ENCODE results near the gene PTPRD.

DNA sequence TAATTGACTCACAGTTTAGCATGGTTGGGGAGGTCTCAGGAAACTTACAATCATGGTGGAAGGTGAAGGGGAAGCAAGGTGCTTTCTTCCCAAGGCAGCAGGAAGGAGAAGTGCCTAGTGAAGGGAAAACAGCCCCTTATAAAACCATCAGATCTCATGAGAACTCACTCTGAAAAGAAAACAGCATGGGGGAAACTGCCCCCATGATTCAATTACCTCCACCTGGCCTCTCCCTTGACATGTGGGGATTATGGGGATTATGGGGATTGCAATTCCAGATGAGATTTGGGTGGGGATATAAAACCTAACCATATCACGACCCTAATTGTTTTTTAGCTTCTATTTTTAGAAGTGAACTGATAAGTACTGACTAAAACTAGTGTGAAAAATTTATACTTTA, 1435.7 kb downstream of the PTPRD start:
- TF ChIP-seq ZNF324 (tag by site-specific recombination; IDR thresholded peaks at IDR 0.05) (no peak), ZNF768 (tag by site-specific recombination; IDR thresholded peaks at IDR 0.05) (no peak), ZNF624 (tag by site-specific recombination; IDR thresholded peaks at IDR 0.05) (no peak), ZSCAN30 (tag by site-specific recombination; IDR thresholded peaks at IDR 0.05) (no peak), ZNF555 (tag by site-specific recombination; conservative IDR thresholded peaks at IDR 0.05) (no peak)
- TF ChIP-seq, protein P1, sequence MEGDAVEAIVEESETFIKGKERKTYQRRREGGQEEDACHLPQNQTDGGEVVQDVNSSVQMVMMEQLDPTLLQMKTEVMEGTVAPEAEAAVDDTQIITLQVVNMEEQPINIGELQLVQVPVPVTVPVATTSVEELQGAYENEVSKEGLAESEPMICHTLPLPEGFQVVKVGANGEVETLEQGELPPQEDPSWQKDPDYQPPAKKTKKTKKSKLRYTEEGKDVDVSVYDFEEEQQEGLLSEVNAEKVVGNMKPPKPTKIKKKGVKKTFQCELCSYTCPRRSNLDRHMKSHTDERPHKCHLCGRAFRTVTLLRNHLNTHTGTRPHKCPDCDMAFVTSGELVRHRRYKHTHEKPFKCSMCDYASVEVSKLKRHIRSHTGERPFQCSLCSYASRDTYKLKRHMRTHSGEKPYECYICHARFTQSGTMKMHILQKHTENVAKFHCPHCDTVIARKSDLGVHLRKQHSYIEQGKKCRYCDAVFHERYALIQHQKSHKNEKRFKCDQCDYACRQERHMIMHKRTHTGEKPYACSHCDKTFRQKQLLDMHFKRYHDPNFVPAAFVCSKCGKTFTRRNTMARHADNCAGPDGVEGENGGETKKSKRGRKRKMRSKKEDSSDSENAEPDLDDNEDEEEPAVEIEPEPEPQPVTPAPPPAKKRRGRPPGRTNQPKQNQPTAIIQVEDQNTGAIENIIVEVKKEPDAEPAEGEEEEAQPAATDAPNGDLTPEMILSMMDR (tag by site-specific recombination; IDR thresholded peaks at IDR 0.05), result no peak
- TF ChIP-seq, protein P2, sequence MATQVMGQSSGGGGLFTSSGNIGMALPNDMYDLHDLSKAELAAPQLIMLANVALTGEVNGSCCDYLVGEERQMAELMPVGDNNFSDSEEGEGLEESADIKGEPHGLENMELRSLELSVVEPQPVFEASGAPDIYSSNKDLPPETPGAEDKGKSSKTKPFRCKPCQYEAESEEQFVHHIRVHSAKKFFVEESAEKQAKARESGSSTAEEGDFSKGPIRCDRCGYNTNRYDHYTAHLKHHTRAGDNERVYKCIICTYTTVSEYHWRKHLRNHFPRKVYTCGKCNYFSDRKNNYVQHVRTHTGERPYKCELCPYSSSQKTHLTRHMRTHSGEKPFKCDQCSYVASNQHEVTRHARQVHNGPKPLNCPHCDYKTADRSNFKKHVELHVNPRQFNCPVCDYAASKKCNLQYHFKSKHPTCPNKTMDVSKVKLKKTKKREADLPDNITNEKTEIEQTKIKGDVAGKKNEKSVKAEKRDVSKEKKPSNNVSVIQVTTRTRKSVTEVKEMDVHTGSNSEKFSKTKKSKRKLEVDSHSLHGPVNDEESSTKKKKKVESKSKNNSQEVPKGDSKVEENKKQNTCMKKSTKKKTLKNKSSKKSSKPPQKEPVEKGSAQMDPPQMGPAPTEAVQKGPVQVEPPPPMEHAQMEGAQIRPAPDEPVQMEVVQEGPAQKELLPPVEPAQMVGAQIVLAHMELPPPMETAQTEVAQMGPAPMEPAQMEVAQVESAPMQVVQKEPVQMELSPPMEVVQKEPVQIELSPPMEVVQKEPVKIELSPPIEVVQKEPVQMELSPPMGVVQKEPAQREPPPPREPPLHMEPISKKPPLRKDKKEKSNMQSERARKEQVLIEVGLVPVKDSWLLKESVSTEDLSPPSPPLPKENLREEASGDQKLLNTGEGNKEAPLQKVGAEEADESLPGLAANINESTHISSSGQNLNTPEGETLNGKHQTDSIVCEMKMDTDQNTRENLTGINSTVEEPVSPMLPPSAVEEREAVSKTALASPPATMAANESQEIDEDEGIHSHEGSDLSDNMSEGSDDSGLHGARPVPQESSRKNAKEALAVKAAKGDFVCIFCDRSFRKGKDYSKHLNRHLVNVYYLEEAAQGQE (tag by site-specific recombination; IDR thresholded peaks at IDR 0.05), result no peak
- TF ChIP-seq, protein P3, sequence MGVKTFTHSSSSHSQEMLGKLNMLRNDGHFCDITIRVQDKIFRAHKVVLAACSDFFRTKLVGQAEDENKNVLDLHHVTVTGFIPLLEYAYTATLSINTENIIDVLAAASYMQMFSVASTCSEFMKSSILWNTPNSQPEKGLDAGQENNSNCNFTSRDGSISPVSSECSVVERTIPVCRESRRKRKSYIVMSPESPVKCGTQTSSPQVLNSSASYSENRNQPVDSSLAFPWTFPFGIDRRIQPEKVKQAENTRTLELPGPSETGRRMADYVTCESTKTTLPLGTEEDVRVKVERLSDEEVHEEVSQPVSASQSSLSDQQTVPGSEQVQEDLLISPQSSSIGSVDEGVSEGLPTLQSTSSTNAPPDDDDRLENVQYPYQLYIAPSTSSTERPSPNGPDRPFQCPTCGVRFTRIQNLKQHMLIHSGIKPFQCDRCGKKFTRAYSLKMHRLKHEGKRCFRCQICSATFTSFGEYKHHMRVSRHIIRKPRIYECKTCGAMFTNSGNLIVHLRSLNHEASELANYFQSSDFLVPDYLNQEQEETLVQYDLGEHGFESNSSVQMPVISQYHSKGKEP (tag by site-specific recombination; IDR thresholded peaks at IDR 0.05), result no peak
